NCI-H2171 treated with DMSO at 0.1 percent for 48 hours (cell line): ENCODE measurements around the gene PDXK.

Experiments
- DNase-seq: peaks from one replicate; lab custom pipeline; 2025; lab: John Stamatoyannopoulos, UW

Gene PDXK

GRCh38 chr21:43741423-43742096 lies 22.6 kb downstream of the PDXK start:
- DNase-seq = no peak

- no peak for DNase-seq
Observed at GRCh38 chr21:43743947-43744346, 25.0 kb downstream of the PDXK start.

- no peak for DNase-seq
Observed at GRCh38 chr21:43744725-43745124, 25.8 kb downstream of the PDXK start.

- DNase-seq = no peak
Observed at GRCh38 chr21:43745772-43746517, 27.0 kb downstream of the PDXK start.

- DNase-seq = no peak
Observed at GRCh38 chr21:43748622-43749021, 29.7 kb downstream of the PDXK start.

GRCh38 chr21:43749651-43750262 lies 30.8 kb downstream of the PDXK start:
- no peak for DNase-seq

GRCh38 chr21:43750339-43751033 lies 31.6 kb downstream of the PDXK start:
- DNase-seq = no peak

- no peak for DNase-seq
Observed at GRCh38 chr21:43751955-43752591, 33.1 kb downstream of the PDXK start.

GRCh38 chr21:43752758-43753438 lies 34.0 kb downstream of the PDXK start:
- DNase-seq = no peak

- no peak for DNase-seq
Observed at GRCh38 chr21:43753439-43753799, 34.5 kb downstream of the PDXK start.

GRCh38 chr21:43754948-43755781 lies 36.2 kb downstream of the PDXK start:
- no peak for DNase-seq

GRCh38 chr21:43755820-43756594 lies 37.1 kb downstream of the PDXK start:
- DNase-seq = no peak

- no peak for DNase-seq
Observed at GRCh38 chr21:43757601-43758000, 38.7 kb downstream of the PDXK start.

GRCh38 chr21:43758111-43758641 lies 39.2 kb downstream of the PDXK start:
- no peak for DNase-seq

GRCh38 chr21:43758811-43759210 lies 39.9 kb downstream of the PDXK start:
- no peak for DNase-seq

GRCh38 chr21:43759651-43760050 lies 40.7 kb downstream of the PDXK start:
- no peak for DNase-seq

GRCh38 chr21:43760391-43760958 lies 41.5 kb downstream of the PDXK start:
- DNase-seq = no peak

- DNase-seq = no peak
Observed at GRCh38 chr21:43761886-43762285, 43.0 kb downstream of the PDXK start.
